Subcutaneous abdominal adipose tissue (tissue), 5 donors: ENCODE data around the gene MS4A10.

Experiments
- H3K27ac ChIP-seq: one replicate; pipeline ENCODE4 v1.7.0; 2013; ENCODE audit warnings: low read depth, mild to moderate bottlenecking, inconsistent platforms, low read length, moderate library complexity
- H3K27me3 ChIP-seq, 5 donors: one replicate each; pipeline ENCODE4 v1.7.0; 2013; ENCODE audit warnings: low read length in 5 of 5, inconsistent platforms in 1 of 5; ENCODE audit not compliant: control insufficient read depth in 5 of 5, insufficient read depth in 4 of 5
- H3K36me3 ChIP-seq, 5 donors: one replicate each; pipeline ENCODE4 v1.7.0; 2013; ENCODE audit warnings: low read length in 5 of 5; ENCODE audit not compliant: control insufficient read depth in 5 of 5, insufficient read depth in 5 of 5
- H3K4me1 ChIP-seq, 5 donors: one replicate each; pipeline ENCODE4 v1.7.0; 2013; ENCODE audit warnings: low read length in 5 of 5, mild to moderate bottlenecking in 3 of 5, moderate library complexity in 1 of 5; ENCODE audit not compliant: control insufficient read depth in 5 of 5, insufficient read depth in 5 of 5
- H3K4me3 ChIP-seq, 5 donors: one replicate each; pipeline ENCODE4 v1.7.0; 2013; ENCODE audit warnings: low read length in 5 of 5, low read depth in 1 of 5
- H3K9ac ChIP-seq, 5 donors: one replicate each; pipeline ENCODE4 v1.7.0; 2013; ENCODE audit warnings: low read length in 5 of 5, mild to moderate bottlenecking in 4 of 5, moderate library complexity in 3 of 5
- H3K9me3 ChIP-seq, 5 donors: one replicate each; pipeline ENCODE4 v1.7.0; 2013; ENCODE audit warnings: low read length in 5 of 5; ENCODE audit not compliant: control insufficient read depth in 5 of 5
- donor health status: healthy.
- donor health status: healthy.
- donor health status: healthy.
- donor health status: healthy.
- donor health status: healthy.

The MS4A10 gene

DNA sequence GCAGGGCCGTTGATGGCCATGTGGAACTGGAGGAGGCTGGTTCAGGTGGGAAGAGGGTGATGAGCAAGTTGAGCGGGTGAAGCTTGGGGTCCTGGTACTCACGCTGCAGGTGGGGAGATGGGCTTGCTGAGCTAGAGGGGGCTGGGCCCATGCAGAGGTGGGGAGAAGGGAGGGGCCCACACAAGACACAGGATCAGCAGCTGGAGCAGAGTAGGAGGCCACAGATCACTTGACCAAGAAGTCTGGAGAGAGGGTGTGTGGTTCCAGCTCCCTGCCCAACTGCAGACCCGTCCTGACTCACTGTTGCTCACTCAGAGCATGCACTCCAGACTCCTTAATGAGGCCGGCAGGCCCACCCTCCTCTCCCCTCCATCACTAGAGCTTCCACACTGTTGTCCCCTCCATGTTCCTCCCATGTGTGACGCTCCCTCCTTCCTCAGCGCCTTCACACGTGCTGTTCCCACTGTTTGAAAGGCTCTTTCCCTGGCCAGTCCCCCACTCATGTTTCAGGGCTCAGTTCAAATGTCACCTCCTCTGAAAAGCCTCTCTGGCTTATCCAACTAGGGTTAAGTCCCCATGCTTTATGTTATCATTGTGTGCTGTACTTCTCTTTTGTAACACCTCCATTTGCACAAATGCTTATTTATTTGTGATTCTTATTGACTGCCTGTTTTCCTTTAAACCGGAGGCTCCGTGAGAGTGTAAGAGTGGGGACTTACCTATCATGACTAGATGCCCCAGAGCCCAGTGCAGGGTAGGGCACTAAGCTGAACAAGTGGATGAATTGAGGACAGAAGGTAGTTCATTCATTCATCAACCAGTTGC, 59.1 kb downstream of the MS4A10 start:
- Histone ChIP-seq H3K9ac (peak overlapping the region in 4 of 5 donors; percentile 33 to 95 (median 88)), H3K36me3 (peaks cover 0 to 26% (median 23%) of the 10 kb centered on the region in 5 donors), H3K4me1 (peaks cover 24 to 59% (median 59%) of the 10 kb centered on the region in 5 donors), H3K27ac (no peak overlapping the region), H3K9me3 (no peaks in the 10 kb centered on the region), H3K4me3 (peak overlapping the region; percentile 73 to 95 (median 91)), H3K27me3 (no peaks in the 10 kb centered on the region)

DNA sequence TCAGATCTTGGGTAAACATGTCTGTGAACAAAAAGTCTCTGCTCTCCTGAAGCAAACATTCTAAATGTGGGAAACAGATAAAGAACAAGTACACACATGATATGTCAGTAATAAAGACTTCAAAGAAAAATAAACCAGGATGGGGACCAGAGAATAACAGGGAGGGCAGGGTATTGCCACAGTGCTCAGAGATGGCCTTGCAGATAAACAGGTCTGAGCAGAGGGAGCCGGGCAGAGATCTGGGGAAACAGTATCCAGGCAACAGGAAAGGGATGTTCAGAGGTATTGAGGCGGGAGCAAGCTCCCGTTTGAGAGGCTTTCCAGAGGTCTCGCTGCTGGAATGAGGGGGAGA, 59.7 kb downstream of the MS4A10 start:
- Histone ChIP-seq H3K9ac (peak overlapping the region in 2 of 5 donors; percentile 33 to 37), H3K36me3 (peaks cover 0 to 32% (median 29%) of the 10 kb centered on the region in 5 donors), H3K27me3 (no peaks in the 10 kb centered on the region), H3K4me1 (peaks cover 24 to 57% (median 54%) of the 10 kb centered on the region in 5 donors), H3K4me3 (peak overlapping the region in 2 of 5 donors; percentile 12 to 25), H3K9me3 (no peaks in the 10 kb centered on the region), H3K27ac (no peak overlapping the region)

DNA sequence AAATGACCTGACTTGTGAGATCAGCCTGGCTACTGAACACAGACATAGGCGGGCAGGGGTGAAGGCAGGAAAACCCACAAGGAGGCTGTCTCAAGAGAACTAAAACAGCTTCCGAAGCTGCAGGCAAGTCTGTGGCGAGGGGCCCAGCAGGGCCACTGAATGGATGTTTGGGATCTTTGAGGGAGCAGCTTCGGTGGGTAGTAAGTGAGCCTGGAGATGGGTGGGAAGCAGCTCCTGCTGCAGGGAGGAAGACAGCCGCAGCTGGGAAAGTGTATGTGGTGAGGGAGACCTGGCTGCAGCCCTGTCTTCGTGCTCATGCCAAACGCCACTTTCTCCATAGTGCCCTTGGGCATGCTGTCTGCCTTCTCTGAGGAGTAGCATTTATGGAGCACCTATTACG, 60.2 kb downstream of the MS4A10 start:
- H3K9ac ChIP-seq = no peak overlapping the region
- peak overlapping the region in 2 of 5 donors; percentile 12 to 25 for H3K4me3 ChIP-seq
- H3K27me3 ChIP-seq = no peaks in the 10 kb centered on the region
- no peaks in the 10 kb centered on the region for H3K9me3 ChIP-seq
- peaks cover 0 to 37% (median 34%) of the 10 kb centered on the region in 5 donors for H3K36me3 ChIP-seq
- H3K27ac ChIP-seq = no peak overlapping the region
- H3K4me1 ChIP-seq = peaks cover 24 to 52% (median 49%) of the 10 kb centered on the region in 5 donors

DNA sequence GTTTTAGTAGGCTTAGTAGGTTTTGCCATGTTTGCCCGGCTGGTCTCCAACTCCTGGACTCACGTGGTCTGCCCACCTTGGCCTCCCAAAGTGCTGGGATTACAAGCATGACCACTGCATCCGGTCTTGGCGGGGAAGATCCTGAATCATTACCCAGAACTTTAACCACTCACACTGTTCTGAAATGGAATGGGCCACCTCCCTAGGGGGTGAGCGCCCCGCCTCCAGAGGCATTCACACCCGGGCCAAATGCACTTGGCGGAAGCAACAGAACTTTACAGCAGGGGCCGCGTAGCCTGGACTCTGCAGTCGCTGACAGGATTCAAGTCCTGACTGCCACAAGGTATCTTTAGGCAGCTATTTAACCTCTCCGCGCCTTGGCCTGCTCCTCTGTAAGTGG, 62.1 kb downstream of the MS4A10 start:
- peaks cover 16 to 33% (median 33%) of the 10 kb centered on the region in 5 donors for H3K4me1 ChIP-seq
- H3K27me3 ChIP-seq = no peaks in the 10 kb centered on the region
- no peak overlapping the region for H3K9ac ChIP-seq
- no peaks in the 10 kb centered on the region for H3K9me3 ChIP-seq
- H3K36me3 ChIP-seq = peaks cover 0 to 56% (median 52%) of the 10 kb centered on the region in 5 donors
- no peak overlapping the region for H3K4me3 ChIP-seq
- no peak overlapping the region for H3K27ac ChIP-seq

DNA sequence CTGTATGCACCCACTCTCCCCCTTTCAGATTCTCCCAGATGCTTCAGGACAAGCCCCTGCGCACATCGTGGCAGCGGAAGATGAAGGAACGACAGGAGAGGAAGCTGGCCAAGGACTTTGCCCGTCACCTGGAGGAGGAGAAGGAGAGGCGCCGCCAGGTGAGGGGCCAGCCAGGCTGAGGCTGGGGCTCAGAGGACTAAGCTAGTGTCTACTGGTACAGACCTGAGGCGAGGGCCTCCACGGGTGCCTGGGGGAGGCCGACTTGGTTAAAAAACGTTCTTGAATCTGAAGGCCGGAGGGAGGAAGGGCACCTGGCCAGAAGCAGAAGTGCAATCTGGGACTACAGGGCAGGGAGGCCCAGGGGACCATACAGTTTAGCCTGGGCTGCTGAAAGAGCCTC, 62.8 kb downstream of the MS4A10 start:
- Histone ChIP-seq H3K27ac (no peak overlapping the region), H3K4me1 (peaks cover 16 to 27% (median 26%) of the 10 kb centered on the region in 5 donors), H3K9me3 (no peaks in the 10 kb centered on the region), H3K27me3 (no peaks in the 10 kb centered on the region), H3K9ac (no peak overlapping the region), H3K4me3 (no peak overlapping the region), H3K36me3 (peaks cover 0 to 58% (median 52%) of the 10 kb centered on the region in 5 donors)

DNA sequence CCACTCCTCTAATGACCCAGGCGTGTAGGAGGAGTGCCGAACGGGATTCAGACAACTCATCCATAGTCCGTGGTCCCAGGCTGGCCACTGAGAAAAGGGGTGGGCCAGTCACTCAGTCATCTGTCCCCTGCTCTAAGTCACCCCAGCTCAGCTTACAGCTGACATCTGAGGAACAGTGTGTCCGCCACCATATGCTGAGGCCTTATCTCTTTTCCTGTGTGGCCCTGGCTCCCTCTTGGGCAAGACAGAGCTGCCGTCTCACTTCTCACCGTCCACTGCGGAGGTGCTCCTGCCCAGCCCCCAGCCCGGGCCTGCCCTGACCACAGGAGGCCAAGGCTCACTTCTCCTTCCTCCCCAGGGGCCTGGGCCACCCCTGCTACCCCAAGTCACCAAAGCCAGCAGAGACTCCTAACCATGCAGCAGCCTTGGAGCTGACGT, 63.6 kb downstream of the MS4A10 start:
- H3K27ac ChIP-seq = no peak overlapping the region
- H3K4me3 ChIP-seq = no peak overlapping the region
- peaks cover 12 to 19% (median 18%) of the 10 kb centered on the region in 5 donors for H3K4me1 ChIP-seq
- H3K9ac ChIP-seq = no peak overlapping the region
- peaks cover 0 to 63% (median 55%) of the 10 kb centered on the region in 5 donors for H3K36me3 ChIP-seq
- H3K9me3 ChIP-seq = no peaks in the 10 kb centered on the region
- H3K27me3 ChIP-seq = no peaks in the 10 kb centered on the region

DNA sequence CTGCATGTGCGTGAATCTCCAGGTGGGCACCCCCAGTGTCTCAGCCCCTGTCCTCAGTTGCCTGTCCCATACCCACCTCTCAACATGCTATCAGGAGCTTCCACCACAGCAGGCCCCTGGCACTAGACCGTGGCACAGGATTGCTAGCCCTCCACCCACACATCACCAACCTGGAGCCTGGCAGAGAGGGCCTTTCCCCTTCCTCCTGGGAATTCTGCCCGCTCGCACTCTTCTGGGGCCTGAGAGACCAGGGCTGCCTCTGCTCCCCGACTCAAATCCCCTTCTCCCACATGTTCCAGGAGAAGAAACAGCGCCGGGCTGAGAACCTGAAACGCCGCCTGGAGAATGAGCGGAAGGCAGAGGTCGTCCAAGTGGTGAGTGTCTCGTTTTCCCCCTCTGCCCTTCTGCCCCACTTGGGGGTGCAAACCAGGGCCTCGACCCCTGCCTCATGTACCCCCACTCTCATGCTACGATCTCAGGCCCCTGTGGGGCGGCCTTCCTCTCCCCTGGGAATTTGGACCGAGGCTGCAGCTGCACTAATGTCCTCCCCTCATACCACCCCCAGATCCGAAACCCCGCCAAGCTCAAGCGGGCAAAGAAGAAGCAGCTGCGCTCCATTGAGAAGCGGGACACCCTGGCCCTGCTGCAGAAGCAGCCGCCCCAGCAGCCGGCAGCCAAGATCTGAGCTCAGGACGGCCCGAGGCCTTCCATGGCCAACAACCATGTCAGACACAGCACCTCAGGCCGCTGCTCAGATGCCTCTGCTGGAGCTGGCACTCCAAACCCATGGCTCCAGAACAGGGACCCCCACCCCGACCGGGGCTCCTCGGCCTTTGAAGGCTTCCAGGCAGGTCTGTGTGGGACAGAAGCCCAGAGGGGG, 64.7 kb downstream of the MS4A10 start:
- H3K4me1 ChIP-seq = peaks cover 2 to 11% (median 9%) of the 10 kb centered on the region in 5 donors
- H3K36me3 ChIP-seq = peaks cover 0 to 63% (median 55%) of the 10 kb centered on the region in 5 donors
- H3K27me3 ChIP-seq = no peaks in the 10 kb centered on the region
- no peak overlapping the region for H3K27ac ChIP-seq
- H3K4me3 ChIP-seq = no peak overlapping the region
- no peaks in the 10 kb centered on the region for H3K9me3 ChIP-seq
- no peak overlapping the region for H3K9ac ChIP-seq
